OCI-M1 (cell line): ENCODE results near the gene PKP4.
"Not testable (repeated sequence)": the region's sequence is repeated elsewhere in the genome, so short reads cannot be mapped to it uniquely, and the experiment has no call there.

Experiments
- DNase-seq: peaks from one replicate; lab custom pipeline; 2025; lab: John Stamatoyannopoulos, UW

The PKP4 gene

DNA sequence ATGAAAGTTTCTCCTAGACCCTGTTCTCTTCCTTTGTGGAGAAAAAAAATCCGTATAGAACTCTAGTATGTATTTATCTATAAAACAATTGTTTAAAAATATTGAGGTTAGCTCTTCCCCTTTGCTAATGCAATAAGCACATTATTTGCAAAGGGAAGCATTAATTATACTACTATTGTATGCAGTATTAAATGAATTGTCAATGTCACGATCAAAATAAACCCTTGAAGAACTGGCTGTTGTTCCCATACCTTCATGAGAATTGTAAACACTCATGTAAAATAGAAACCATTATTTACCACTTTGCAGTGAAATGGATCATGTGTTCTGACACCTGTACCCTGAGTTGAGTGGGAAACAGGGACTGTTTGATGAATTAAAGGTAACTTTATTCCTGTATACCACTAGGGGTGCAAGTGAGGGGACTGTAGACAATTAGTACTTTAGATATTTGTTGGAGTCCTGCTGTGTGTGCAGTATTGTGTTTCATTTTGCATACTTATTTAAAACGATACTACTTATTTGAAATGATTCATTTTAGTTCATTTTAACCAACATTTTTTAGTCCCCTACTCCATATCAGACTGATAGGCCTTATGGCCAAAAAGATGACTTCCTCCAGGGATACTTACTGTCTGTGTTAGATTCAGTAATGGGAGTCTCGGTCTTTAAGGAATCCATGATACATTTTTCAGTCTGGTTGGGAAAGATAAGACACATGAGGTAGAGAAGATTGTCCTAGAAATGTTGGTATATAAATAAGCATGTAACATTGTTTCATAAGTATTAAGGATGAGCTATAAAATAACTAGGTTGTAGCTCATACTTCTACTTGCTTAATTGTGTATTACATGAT, 7.9 kb downstream of the PKP4 start:
- peak; percentile 57 for DNase-seq

DNA sequence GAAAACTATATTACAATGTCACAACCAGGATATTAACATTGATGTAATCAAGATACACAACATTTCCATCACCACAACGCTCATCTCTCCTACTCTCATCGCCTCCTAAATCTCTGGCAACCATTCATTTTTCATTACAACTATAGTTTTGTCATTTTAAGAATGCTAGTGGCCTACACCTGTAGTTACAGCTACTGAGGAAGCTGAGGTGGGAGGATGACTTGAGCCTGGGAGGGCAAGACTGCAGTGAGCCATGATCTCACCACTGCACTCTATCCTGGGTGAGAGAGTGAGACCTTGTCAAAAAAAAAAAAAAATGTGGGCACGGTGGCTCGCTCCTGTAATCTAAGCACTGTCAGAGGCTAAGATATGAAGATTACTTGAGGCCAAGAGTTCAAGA, 10.5 kb downstream of the PKP4 start:
- DNase-seq: no peak

GRCh38 chr2:158472829-158473228, 16.1 kb downstream of the PKP4 start:
- not testable (repeated sequence) for DNase-seq

DNA sequence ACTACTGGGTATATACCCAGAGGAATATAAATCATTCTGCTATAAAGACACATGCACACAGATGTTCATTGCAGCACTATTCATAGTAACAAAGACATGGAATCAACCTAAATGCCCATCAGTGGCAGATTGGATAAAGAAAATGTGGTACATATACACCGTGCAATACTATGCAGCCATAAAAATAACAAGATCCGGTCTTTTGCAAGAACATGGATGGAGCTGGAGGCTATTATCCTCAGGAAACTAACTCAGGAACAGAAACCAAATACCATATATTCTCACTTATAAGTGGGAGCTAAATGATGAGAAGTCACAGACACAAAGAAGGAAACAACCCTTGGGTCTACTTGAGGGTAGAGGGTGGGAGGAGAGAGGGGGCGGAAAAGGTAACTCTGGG, 16.5 kb downstream of the PKP4 start:
- not testable (repeated sequence) for DNase-seq

GRCh38 chr2:158473719-158474392, 17.1 kb downstream of the PKP4 start:
- DNase-seq: no peak

GRCh38 chr2:158474526-158475011, 17.8 kb downstream of the PKP4 start:
- DNase-seq: not testable (repeated sequence)

- DNase-seq: no peak
Observed at GRCh38 chr2:158477202-158477601, 20.4 kb downstream of the PKP4 start.

DNA sequence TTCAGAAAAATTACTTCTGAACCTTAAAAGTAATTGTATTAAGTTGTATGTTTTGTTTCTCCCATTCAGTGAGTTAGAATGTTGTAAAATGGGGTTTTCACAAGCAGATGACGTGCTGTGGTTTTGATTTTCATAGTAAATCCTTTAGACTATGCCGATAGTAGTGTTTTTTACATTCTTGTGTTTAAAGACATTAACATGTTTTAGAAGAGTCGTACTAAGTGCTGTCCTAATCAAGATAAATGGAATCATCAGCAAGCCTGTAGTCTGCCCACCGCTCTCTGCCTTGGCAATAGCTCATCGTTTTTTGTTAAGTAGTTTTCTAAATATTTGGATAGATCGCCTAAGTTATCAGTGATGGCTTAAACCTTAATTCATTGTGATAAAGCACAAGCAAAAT, 21.5 kb downstream of the PKP4 start:
- no peak for DNase-seq

- no peak for DNase-seq
Observed at GRCh38 chr2:158478816-158479215, 22.1 kb downstream of the PKP4 start.

- DNase-seq: no peak
Observed at GRCh38 chr2:158481116-158481515, 24.4 kb downstream of the PKP4 start.

GRCh38 chr2:158482594-158482993, 25.8 kb downstream of the PKP4 start:
- no peak for DNase-seq

DNA sequence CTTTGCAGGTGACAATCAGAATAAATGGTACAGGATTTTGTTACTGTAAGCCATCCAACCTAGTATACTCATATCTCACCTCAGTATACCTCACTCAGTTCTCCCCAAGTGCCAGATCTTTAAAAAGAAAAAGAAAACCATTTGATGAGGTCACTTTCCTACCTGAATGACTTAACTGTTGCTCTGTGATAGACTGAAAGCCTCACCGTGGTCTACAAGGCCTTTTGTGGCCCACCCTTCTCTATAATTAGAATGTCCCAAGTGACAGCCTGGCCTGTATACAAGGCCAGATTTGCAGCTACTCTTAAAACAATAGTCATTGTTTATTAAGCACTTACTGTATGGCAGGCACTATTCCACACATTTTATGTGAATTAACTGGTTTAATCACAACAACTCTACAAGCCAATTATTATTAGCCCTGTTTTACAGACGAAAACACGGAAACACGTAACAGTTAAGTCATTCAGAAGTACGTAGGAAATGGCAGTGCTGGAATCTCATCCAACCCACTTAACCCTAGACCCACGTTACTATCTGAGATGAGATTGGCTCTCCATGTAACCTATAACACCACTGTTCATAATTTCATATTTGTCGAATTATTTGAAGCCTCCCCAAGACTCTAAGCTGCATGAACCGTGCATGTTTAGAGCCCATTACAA, 28.3 kb downstream of the PKP4 start:
- no peak for DNase-seq

DNA sequence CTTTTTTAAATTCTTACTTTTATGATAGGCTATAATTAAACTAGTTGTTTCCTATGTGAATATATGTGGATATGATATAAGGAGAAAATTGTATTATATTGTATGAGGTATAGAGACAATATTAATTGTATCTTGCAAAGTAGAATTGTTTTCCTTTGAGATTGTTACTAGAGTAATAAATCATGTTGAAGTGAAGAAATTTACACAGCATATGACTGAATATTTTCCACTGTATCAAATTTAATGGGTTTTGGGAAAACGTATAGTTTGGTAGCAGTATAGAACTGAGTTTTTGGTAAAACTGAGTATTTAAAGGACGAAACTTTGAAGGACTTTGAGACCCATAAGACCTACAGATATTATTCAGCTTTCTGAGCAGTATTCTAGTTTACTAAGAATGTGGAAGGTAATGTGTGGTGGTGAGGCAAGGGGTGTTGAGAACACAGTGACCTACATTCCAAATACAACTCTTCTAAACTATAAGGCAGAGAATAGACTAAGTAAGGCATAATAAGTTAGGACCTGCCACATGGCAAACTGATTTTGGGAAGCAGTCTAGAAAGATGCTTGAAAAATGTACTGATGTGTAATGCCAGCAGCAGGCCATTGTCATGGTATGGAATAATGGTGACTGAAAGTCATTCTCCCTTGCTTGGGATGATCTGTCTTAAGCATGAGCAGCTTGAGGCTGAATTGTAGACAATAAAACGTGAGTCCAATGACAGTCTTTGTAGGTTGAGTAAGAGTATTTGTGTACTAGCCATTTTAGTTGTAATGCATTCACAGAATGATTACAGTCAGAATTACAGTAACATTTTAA, 29.6 kb downstream of the PKP4 start:
- peak; percentile 26 for DNase-seq

DNA sequence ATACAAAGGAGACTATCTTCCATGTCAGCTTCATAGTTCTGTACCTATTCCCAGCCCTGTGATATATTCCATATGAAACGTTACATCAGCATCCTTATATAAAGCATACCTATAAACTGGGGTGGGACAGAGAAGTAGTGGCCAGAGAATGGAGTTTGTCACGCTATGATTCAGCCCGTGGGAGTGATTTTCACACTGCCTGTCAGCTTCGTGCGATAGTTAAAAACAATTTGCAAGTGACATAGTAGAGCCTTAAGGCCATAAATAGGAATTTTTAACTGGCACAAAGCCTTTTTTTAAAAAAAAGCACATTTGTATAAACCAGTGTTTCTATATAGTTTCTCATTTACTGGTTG, 30.2 kb downstream of the PKP4 start:
- peak; percentile 26 for DNase-seq

- DNase-seq: no peak
Observed at GRCh38 chr2:158487419-158487818, 30.7 kb downstream of the PKP4 start.

DNA sequence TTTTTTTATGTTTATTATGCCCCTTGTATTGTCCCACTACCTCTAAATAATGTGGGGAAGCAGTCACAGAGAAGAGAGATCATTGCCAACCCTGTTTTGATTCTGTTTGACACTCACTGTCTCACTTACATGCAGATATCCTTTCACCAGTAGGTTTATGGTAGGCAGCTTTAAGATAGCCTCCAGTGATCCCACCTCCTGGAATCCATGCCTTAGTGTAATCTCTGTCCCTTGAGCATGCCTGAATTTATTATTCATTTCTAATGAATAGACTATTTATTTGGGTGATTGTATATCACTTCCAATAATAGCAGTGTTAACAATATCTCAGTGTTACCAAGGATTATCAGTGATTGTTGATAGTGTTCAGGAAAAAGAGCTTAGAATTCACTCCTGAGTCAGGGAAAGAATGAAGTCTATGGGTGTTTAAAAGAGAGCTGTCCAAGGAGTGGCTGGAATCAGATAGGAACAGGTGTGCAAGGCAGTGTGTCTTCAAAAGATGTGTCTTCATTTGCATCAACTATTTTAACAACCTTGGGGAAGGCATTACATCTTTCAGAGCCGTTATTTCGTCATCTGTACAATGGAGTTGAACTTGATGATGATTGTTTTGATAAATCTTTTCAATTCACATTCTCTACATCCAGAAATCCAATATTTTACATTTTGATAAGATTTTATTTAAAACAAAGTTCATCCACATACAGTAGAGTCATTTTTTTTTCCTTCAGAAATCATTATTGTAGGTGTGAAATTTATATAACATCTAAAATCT, 31.9 kb downstream of the PKP4 start:
- peak; percentile 13 for DNase-seq

GRCh38 chr2:158489366-158490112, 32.8 kb downstream of the PKP4 start:
- no peak for DNase-seq

DNA sequence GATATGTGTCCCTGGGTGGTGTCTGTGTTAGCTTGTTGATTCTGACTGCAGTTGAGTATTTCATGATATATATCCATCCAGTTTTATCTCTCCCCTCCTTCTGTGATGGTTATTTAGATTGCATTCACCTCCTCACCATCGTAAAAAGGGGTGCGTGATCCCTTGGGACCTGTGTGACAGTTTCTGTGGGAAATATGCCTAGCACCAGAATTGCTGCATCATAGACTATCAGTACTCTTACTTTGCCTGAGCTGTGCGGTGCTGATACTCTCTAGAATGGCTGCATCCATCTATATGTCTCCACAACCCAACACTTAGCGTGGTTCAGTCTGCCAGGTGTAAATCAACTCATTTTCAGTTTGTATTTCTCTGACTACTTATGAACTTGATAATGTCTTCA, 34.3 kb downstream of the PKP4 start:
- DNase-seq: no peak

GRCh38 chr2:158493458-158493857, 36.7 kb downstream of the PKP4 start:
- DNase-seq: no peak

DNA sequence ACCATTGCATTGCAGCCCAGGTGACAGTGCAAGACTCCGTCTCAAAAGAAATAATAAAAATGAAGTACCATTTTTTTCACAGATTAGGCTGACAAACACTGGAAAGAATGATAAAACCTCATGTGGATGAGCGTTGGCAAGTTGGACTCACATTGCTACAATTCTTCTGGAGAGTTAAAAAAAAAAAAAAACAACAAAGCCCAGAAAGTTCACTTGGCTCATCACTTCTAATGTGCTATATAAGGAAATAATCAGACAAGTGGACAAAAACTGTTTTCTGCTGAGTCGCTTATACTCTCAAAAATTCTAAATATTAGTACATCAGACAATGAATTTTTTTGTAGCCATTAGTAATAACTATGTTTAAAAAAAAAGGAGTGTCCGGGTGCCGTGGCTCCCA, 38.4 kb downstream of the PKP4 start:
- DNase-seq: no peak
